ENCODE data around the gene TJP3.

The TJP3 gene

DNA sequence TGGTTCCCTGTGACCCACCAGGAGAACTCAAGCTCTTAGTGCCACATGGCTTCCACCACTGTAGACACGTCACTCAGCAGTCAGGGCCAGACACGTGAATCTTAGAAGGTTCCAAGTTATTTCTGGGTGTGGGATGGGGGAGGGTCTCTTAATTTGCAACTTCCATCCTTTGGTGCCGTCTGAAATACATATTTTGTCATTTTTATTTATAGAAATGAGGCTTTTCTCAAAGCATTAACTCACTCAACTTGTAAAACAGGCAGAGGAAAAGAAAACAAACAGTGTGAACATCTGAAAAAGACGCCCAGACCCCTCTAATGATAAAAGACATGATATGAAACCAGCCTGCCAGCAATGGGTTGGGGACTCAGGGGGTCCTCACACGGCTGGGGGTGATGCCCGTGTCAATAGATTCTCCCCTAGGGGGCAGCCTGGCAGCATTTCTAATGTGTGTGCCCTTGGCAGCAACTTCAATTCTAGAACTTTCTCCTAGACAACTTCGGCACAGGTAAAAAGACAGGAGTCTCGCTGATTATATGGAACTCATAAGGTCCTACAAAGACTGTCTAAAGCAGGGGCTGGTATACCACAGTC, 23.3 kb upstream of the TJP3 start:
- DNase-seq (ENCODE audit: low spot score) = no peak
- TF ChIP-seq, protein P1, sequence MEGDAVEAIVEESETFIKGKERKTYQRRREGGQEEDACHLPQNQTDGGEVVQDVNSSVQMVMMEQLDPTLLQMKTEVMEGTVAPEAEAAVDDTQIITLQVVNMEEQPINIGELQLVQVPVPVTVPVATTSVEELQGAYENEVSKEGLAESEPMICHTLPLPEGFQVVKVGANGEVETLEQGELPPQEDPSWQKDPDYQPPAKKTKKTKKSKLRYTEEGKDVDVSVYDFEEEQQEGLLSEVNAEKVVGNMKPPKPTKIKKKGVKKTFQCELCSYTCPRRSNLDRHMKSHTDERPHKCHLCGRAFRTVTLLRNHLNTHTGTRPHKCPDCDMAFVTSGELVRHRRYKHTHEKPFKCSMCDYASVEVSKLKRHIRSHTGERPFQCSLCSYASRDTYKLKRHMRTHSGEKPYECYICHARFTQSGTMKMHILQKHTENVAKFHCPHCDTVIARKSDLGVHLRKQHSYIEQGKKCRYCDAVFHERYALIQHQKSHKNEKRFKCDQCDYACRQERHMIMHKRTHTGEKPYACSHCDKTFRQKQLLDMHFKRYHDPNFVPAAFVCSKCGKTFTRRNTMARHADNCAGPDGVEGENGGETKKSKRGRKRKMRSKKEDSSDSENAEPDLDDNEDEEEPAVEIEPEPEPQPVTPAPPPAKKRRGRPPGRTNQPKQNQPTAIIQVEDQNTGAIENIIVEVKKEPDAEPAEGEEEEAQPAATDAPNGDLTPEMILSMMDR (IDR thresholded peaks at IDR 0.05; ENCODE audit: extremely low read depth, insufficient read depth, missing control alignments) = no peak
- in situ Hi-C loops (cut with MboI; ENCODE audit: low pct_unique_long_range_greater_than_20kb, low sequenced_read_pairs, unreplicated experiment) = no loop called here

DNA sequence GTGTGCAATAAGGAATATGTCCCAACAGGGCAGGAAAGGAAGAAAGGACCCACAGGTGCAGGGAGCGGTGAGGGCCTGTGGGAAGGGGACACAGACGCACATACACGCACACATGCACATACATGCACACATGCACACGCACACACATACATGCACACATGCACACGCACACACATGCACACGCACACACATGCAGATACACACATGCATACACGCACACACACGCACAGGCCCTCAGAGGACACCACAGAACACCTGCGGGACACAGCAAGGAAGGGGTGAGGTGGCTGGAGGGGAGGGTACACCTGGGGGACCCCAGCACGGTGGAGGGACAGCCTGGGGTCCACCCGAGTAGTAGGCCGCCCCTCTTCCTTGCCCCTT, 20.8 kb upstream of the TJP3 start:
- TF ChIP-seq, protein P1 (IDR thresholded peaks at IDR 0.05; ENCODE audit: extremely low read depth, insufficient read depth, missing control alignments) = no peak
- no peak for DNase-seq (ENCODE audit: low spot score)
- in situ Hi-C loops (cut with MboI; ENCODE audit: low pct_unique_long_range_greater_than_20kb, low sequenced_read_pairs, unreplicated experiment) = no loop called here

DNA sequence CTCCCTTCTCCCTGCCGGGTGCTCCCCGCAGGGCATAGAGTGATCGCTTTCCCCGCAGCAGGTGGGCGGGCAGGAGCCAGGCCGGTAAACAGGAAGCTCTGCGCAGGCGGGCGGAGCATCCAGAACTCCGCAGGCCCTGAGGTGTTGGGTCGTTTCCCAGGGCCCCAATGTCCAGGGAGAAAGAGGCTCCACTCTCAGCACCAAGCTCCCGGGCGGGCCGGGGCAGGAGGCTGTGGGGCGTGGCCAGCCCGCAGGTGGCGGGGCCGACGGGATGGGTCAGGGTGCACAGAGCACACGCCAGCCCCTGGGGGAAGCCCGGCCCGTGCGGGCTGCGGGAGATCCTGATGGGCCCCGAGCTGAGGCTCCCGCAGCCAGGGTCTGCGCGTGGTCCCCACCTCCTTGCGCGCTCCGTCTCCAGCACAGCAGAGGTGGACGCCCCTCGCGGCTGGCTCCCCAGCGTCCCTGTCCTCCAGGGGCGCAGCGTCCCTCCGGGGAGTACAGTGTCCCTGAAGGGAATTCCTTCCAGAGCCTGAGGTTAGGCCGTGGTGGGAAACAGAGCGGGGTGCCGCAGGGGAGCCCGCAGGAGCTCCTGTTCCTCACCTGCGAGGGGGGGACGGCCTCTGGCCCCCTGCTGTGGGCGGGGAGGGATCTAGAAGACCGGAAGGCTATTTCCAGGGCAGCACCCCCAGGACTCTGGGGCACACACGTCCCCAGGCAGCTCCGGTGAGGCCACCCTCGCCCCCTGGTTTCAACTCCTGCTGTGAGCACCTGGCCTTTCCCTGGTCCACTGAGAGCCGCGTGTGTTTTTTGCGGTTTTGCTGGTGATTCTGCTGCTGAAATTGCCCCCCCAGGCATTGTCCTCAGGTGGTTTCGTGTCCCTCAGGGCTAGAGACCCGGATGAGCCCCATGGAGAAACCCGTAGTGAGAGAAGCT, 20.1 kb upstream of the TJP3 start:
- TF ChIP-seq, protein P1 (IDR thresholded peaks at IDR 0.05; ENCODE audit: extremely low read depth, insufficient read depth, missing control alignments) = no peak
- in situ Hi-C loops (cut with MboI; ENCODE audit: low pct_unique_long_range_greater_than_20kb, low sequenced_read_pairs, unreplicated experiment) = no loop called here

DNA sequence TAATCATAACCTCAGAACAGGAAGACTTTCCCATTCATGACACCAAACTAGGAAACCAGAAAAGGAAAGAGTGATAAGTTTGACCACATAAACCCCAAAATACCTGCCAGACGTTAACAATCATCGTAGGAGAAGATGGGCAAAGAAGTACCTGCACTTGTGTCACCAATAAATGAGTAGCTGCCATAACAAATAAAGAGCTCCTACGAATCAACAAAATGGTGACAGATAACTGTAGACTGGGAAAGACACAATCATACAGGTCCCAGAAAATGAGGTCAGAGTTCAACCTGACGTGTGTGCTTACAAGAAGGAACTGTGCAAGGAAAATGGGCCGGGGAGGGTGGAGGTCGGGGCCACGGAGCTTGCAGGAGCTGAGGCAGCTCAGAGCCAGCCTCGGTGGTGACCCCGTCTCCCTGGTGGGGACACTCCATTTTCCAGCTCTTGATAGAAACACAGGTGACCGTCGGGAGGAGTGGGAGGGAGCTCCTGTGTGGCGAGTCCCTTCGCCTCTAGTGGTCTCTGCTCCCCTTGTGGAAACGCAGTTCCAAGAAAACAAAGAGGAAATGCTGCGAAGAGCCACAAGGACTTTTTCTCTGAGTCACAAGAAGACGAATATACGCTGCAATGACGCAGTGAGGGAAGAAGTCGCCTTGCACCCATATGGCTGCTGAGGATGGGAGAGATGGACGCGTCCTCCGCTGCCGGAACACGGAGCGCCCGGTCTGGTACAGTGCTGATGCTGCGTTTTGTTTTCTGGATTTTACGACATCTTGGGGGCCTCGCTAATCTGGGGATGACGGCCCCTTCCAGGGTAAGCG, 17.4 kb upstream of the TJP3 start:
- no peak for DNase-seq (ENCODE audit: low spot score)
- TF ChIP-seq, protein P1 (IDR thresholded peaks at IDR 0.05; ENCODE audit: extremely low read depth, insufficient read depth, missing control alignments) = no peak
- in situ Hi-C loops (cut with MboI; ENCODE audit: low pct_unique_long_range_greater_than_20kb, low sequenced_read_pairs, unreplicated experiment) = no loop called here

More for the DNA sequence above, 20.1 kb upstream of the TJP3 start:
- DNase-seq (ENCODE audit: low spot score) = peak; percentile 80

DNA sequence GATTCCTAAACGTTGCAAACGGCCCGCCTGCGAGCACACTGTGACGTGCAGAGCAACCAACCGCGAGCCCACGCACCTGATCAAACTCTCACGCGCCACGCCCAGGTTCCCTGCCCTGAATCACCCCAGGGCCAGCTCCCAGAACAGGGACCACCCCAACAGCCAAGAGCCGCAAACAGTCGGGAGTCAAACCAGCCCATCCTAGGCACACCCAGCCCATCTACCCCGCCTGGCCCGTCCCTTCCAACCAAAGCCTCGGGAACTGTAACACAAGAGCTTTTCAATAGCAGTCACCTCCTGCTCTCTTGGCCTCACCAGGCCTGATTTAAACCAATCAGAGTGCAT, 16.8 kb upstream of the TJP3 start:
- TF ChIP-seq, protein P1 (IDR thresholded peaks at IDR 0.05; ENCODE audit: extremely low read depth, insufficient read depth, missing control alignments) = no peak
- in situ Hi-C loops (cut with MboI; ENCODE audit: low pct_unique_long_range_greater_than_20kb, low sequenced_read_pairs, unreplicated experiment) = no loop called here
- DNase-seq (ENCODE audit: low spot score) = no peak

DNA sequence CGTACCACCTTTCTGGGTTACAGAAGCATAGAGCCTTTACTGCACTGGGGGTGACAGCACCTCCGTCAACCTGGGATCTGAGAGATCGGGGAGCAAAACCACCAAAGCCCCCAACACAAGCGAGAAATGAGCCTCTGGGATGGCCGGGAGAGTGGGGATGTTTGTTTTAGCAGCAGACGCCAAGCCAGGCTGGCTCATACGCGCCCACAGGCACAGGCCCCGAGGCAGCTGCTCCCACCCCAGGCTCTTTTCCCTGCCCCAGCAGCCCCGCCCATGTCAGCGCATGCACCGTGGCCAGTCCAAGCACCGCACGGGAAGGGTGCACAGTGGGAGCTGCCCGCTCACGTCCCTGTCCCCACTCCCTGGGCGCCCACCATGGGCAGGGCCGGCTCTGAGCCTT, 16.5 kb upstream of the TJP3 start:
- DNase-seq (ENCODE audit: low spot score) = no peak
- in situ Hi-C loops (cut with MboI; ENCODE audit: low pct_unique_long_range_greater_than_20kb, low sequenced_read_pairs, unreplicated experiment) = no loop called here
- TF ChIP-seq, protein P1 (IDR thresholded peaks at IDR 0.05; ENCODE audit: extremely low read depth, insufficient read depth, missing control alignments) = no peak

Data from GM13977 (cell line).